IMR-90 (cell line): ENCODE data around the gene OR2A1. TPM values are rescaled to one million over a fixed set of nuclear protein-coding genes. Genes with fewer than 3 reads are reported as not detected.
"Not testable (repeated sequence)": the region's sequence is repeated elsewhere in the genome, so short reads cannot be mapped to it uniquely, and the experiment has no call there.

Experiments
- ATAC-seq: fragments of 200-7000 bp; cut with Tn5 transposase; 2 replicates; pipeline ENCODE4 v1.9.1; 2020; ENCODE audit warnings: low read depth, mild to moderate bottlenecking, moderate library complexity
- BruUV-seq: library from RNA; stranded (reverse); fragments of 400-500 nt; replicated peaks from 2 replicates; lab custom pipeline; 2021; lab: Mats Ljungman, UMichigan
- CTCF ChIA-PET: fragments of 300-600 bp; formaldehyde crosslinking; extraction: SDS; loops from one replicate; lab custom pipeline; 2021; ENCODE audit warnings: antibody characterized with exemption; lab: Yijun Ruan, JAX
- POLR2A ChIA-PET: fragments of 300-600 bp; sonication (Branson Sonifier 250); formaldehyde crosslinking; loops from one replicate; lab custom pipeline; 2022; ENCODE audit warnings: antibody characterized with exemption; ENCODE audit not compliant: unreplicated experiment; lab: Charles Lee
- DNase-seq: peaks from one replicate; pipeline ENCODE4 v3.0.0; 2013
- H2AFZ ChIP-seq: replicated peaks from 2 replicates; pipeline ENCODE3; 2013; ENCODE audit warnings: low read length, mild to moderate bottlenecking; ENCODE audit not compliant: poor library complexity
- H2AK5ac ChIP-seq: 2 replicates; pipeline ENCODE4 v1.6.1; 2013; ENCODE audit warnings: low read depth, low read length, inconsistent platforms
- H2AK9ac ChIP-seq: replicated peaks from 2 replicates; pipeline ENCODE3; 2013; ENCODE audit warnings: mild to moderate bottlenecking, low read depth, low read length, moderate library complexity; ENCODE audit not compliant: poor library complexity
- H2BK120ac ChIP-seq: 2 replicates; pipeline ENCODE4 v1.6.1; 2013; ENCODE audit warnings: low read depth, low read length, inconsistent platforms
- H2BK15ac ChIP-seq: 3 replicates; pipeline ENCODE4 v1.6.1; 2013; ENCODE audit warnings: low read depth, low read length, inconsistent platforms
- H2BK20ac ChIP-seq: 2 replicates; pipeline ENCODE4 v1.6.1; 2013; ENCODE audit warnings: low read depth, mild to moderate bottlenecking, inconsistent platforms, low read length, moderate library complexity
- H2BK5ac ChIP-seq: 2 replicates; pipeline ENCODE4 v1.6.1; 2013; ENCODE audit warnings: mild to moderate bottlenecking, low read depth, low read length, inconsistent platforms; ENCODE audit not compliant: poor library complexity, severe bottlenecking
- H3K14ac ChIP-seq: replicated peaks from 2 replicates; pipeline ENCODE4 v1.6.1; 2013; ENCODE audit warnings: low read depth, low read length, inconsistent platforms
- H3K18ac ChIP-seq: 2 replicates; pipeline ENCODE4 v1.6.1; 2013; ENCODE audit warnings: low read depth, low read length, control low read depth
- H3K23ac ChIP-seq: 2 replicates; pipeline ENCODE4 v1.6.1; 2013; ENCODE audit warnings: low read depth, low read length, inconsistent platforms
- H3K27ac ChIP-seq: 2 replicates; pipeline ENCODE4 v1.5.1; 2013; ENCODE audit warnings: mild to moderate bottlenecking, control low read depth, low read length; ENCODE audit not compliant: insufficient read depth
- H3K27me3 ChIP-seq: 2 replicates; pipeline ENCODE4 v1.6.1; 2013; ENCODE audit warnings: low read length; ENCODE audit not compliant: control insufficient read depth, insufficient read depth
- H3K36me3 ChIP-seq: 2 replicates; pipeline ENCODE4 v1.6.1; 2013; ENCODE audit warnings: low read length, mixed read lengths; ENCODE audit not compliant: control insufficient read depth, insufficient read depth
- H3K4ac ChIP-seq: 2 replicates; pipeline ENCODE4 v1.6.1; 2013; ENCODE audit warnings: low read depth, low read length, inconsistent platforms
- H3K4me1 ChIP-seq: 2 replicates; pipeline ENCODE4 v1.6.1; 2013; ENCODE audit warnings: low read length, mixed read lengths; ENCODE audit not compliant: control insufficient read depth, insufficient read depth
- H3K4me2 ChIP-seq: 2 replicates; pipeline ENCODE4 v1.6.1; 2013; ENCODE audit warnings: low read depth, mild to moderate bottlenecking, control low read depth, low read length, moderate library complexity
- H3K4me3 ChIP-seq: 2 replicates; pipeline ENCODE4 v1.5.1; 2013; ENCODE audit warnings: low read depth, mild to moderate bottlenecking, control low read depth, low read length, moderate library complexity; ENCODE audit not compliant: insufficient read depth
- H3K56ac ChIP-seq: 2 replicates; pipeline ENCODE4 v1.6.1; 2013; ENCODE audit warnings: low read length, inconsistent platforms; ENCODE audit not compliant: insufficient read depth; ENCODE audit errors: extremely low read depth
- H3K79me1 ChIP-seq, 2 experiments: 2 replicates each; pipeline ENCODE4 v1.6.1; 2013; ENCODE audit warnings: low read length in 2 of 2, inconsistent platforms in 1 of 2, low read depth in 1 of 2
- H3K9ac ChIP-seq: 2 replicates; pipeline ENCODE4 v1.6.1; 2013; ENCODE audit warnings: low read depth, low read length, control low read depth
- H3K9me1 ChIP-seq: 2 replicates; pipeline ENCODE4 v1.6.1; 2013; ENCODE audit warnings: low read length, inconsistent platforms; ENCODE audit not compliant: insufficient read depth
- H3K9me3 ChIP-seq: 2 replicates; pipeline ENCODE4 v1.6.1; 2013; ENCODE audit warnings: low read length; ENCODE audit not compliant: control insufficient read depth, insufficient read depth
- H4K20me1 ChIP-seq: 2 replicates; pipeline ENCODE4 v1.6.1; 2013; ENCODE audit warnings: low read length, inconsistent platforms; ENCODE audit not compliant: insufficient read depth
- H4K5ac ChIP-seq: 2 replicates; pipeline ENCODE4 v1.6.1; 2013; ENCODE audit warnings: mild to moderate bottlenecking, low read depth, low read length, control low read depth
- H4K8ac ChIP-seq, 2 experiments: 2 replicates each; pipeline ENCODE4 v1.6.1; 2013; ENCODE audit warnings: low read depth in 2 of 2, low read length in 2 of 2, control low read depth in 1 of 2, inconsistent platforms in 1 of 2
- H4K91ac ChIP-seq: 2 replicates; pipeline ENCODE4 v1.6.1; 2013; ENCODE audit warnings: low read depth, low read length, inconsistent platforms; ENCODE audit not compliant: insufficient read depth
- WGBS, 2 experiments: methylation state at CpG; one replicate each; pipeline versions ENCODE4 v1.1.5 to v1.1.7; 2013; ENCODE audit warnings: missing lambda C conversion rate in 2 of 2; ENCODE audit not compliant: insufficient read length in 1 of 2; ENCODE audit errors: extremely low coverage in 2 of 2; 5-methylcytosine and 5-hydroxymethylcytosine counted together
- dilution Hi-C: fragments of 300-500 bp; cut with HindIII; formaldehyde crosslinking; loops from one replicate; pipeline ENCODE4 v1.14.3; 2018; ENCODE audit warnings: low sequenced_read_pairs; ENCODE audit not compliant: unreplicated experiment
- in situ Hi-C: fragments of 300-500 bp; cut with MboI; formaldehyde crosslinking; loops from 3 replicates; pipeline ENCODE4 v1.14.3; 2019; ENCODE audit warnings: low sequenced_read_pairs, inconsistent platforms, mixed read lengths
- intact Hi-C: fragments of 100-400 bp; cut with micrococcal nuclease; formaldehyde crosslinking; loops from 2 replicates; pipeline ENCODE4 v1.10.0; 2022
- polyA plus RNA-seq, 3 experiments: library from polyadenylated mRNA; depleted of rRNA; stranded (reverse); fragments of >200 nt; gene quantifications; 2 replicates each; pipeline ENCODE4 v1.2.3, GENCODE V29; 2012; ENCODE audit warnings: low replicate concordance in 1 of 3
- total RNA-seq: library from RNA; depleted of rRNA; stranded (reverse); fragments of >200 nt; gene quantifications from 2 replicates; pipeline ENCODE4 v1.2.3, GENCODE V29; 2012

Gene OR2A1
- total and polyA plus RNA-seq, 2 of the 4 experiments (the other 2 are of a cell fraction) = not detected

GRCh38 chr7:144282490-144282889 is 29.7 kb upstream of the OR2A1 start:
- H3K56ac ChIP-seq, DNase-seq, H3K79me1 ChIP-seq, H3K9me1 ChIP-seq, H3K4ac ChIP-seq, H3K23ac ChIP-seq, H3K4me2 ChIP-seq, H4K5ac ChIP-seq, H3K4me1 ChIP-seq, H3K27me3 ChIP-seq, H2BK15ac ChIP-seq, H3K9me3 ChIP-seq, H3K4me3 ChIP-seq, H3K9ac ChIP-seq, intact Hi-C loops, CTCF ChIA-PET, H4K91ac ChIP-seq, H3K14ac ChIP-seq, H2BK120ac ChIP-seq, ATAC-seq, BruUV-seq, H3K36me3 ChIP-seq, POLR2A ChIA-PET, in situ Hi-C loops, H3K27ac ChIP-seq, H2AFZ ChIP-seq, H2AK5ac ChIP-seq, H4K8ac ChIP-seq, H2BK5ac ChIP-seq, H4K20me1 ChIP-seq, dilution Hi-C loops, H3K18ac ChIP-seq, H2AK9ac ChIP-seq, H2BK20ac ChIP-seq: not testable (repeated sequence)
- WGBS, 2 experiments = no CpG with 5 or more reads among the region's 4 CpGs

DNA sequence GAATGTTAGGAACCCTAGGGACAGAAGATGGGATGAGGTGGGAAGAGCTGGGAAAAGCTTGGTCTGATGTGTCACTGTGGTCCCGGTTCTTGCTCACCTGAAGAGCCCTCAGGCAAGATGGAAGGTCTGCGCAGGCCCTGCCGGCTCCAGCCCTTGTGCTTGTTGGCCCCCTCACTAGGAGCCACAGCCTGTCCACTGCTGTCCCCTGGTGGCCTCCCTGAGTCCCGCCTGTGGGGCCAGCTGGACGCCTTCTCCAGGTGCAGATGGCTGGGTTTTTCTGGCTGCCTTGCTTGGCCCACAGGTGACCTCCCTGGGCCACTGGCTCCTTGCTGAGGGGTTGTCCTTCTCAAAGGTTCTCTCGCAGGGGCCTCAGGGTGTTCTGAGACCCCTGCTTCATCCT is 28.5 kb upstream of the OR2A1 start:
- CTCF ChIA-PET, H2BK120ac ChIP-seq, H3K9me1 ChIP-seq, H3K9me3 ChIP-seq, H3K18ac ChIP-seq, H2BK20ac ChIP-seq, POLR2A ChIA-PET, H4K20me1 ChIP-seq, H3K9ac ChIP-seq, H4K91ac ChIP-seq, H3K23ac ChIP-seq, dilution Hi-C loops, ATAC-seq, H4K8ac ChIP-seq, H3K27ac ChIP-seq, H3K14ac ChIP-seq, H2AFZ ChIP-seq, H3K4ac ChIP-seq, H2BK15ac ChIP-seq, H3K4me1 ChIP-seq, H3K27me3 ChIP-seq, H4K5ac ChIP-seq, intact Hi-C loops, H2AK5ac ChIP-seq, DNase-seq, H3K56ac ChIP-seq, H2AK9ac ChIP-seq, H2BK5ac ChIP-seq, in situ Hi-C loops, BruUV-seq, H3K4me2 ChIP-seq, H3K79me1 ChIP-seq, H3K4me3 ChIP-seq, H3K36me3 ChIP-seq: not testable (repeated sequence)
- no CpG with 5 or more reads among the region's 6 CpGs for WGBS, 2 experiments
